ENCODE results near the gene UST.
A peak's percentile ranks its signal among the peaks of the same experiment; 100 is the strongest.
"Not testable (repeated sequence)": the region's sequence is repeated elsewhere in the genome, so short reads cannot be mapped to it uniquely, and the experiment has no call there.

Gene UST

GRCh38 chr6:148749674-148750073, 2.8 kb downstream of the UST start:
- Mint-ChIP-seq H3K27ac (no peak overlapping the region), H3K36me3 (no peaks in the 10 kb centered on the region), H3K4me1 (ENCODE audit: low read depth) (peaks cover 16% of the 10 kb centered on the region), H3K4me3 (no peak overlapping the region), H3K9me3 (ENCODE audit: low read depth) (no peaks in the 10 kb centered on the region), H3K27me3 (peaks cover 18% of the 10 kb centered on the region)

GRCh38 chr6:148750838-148751792, 4.3 kb downstream of the UST start:
- no peaks in the 10 kb centered on the region for H3K36me3 Mint-ChIP-seq
- H3K4me3 Mint-ChIP-seq = no peak overlapping the region
- peaks cover 13% of the 10 kb centered on the region for H3K4me1 Mint-ChIP-seq (ENCODE audit: low read depth)
- no peak overlapping the region for H3K27ac Mint-ChIP-seq
- H3K27me3 Mint-ChIP-seq = peaks cover 15% of the 10 kb centered on the region
- no peaks in the 10 kb centered on the region for H3K9me3 Mint-ChIP-seq (ENCODE audit: low read depth)

- no peak overlapping the region for H3K4me3 Mint-ChIP-seq
- no peak overlapping the region for H3K27ac Mint-ChIP-seq
- peaks cover 8% of the 10 kb centered on the region for H3K4me1 Mint-ChIP-seq (ENCODE audit: low read depth)
- no peaks in the 10 kb centered on the region for H3K36me3 Mint-ChIP-seq
- H3K27me3 Mint-ChIP-seq = peaks cover 12% of the 10 kb centered on the region
- no peaks in the 10 kb centered on the region for H3K9me3 Mint-ChIP-seq (ENCODE audit: low read depth)
Observed at GRCh38 chr6:148751793-148752170, 5.0 kb downstream of the UST start.

GRCh38 chr6:148755379-148755778, 8.5 kb downstream of the UST start:
- H3K4me1 Mint-ChIP-seq (ENCODE audit: low read depth) = peaks cover 19% of the 10 kb centered on the region
- H3K4me3 Mint-ChIP-seq; H3K27ac Mint-ChIP-seq; H3K27me3 Mint-ChIP-seq; H3K36me3 Mint-ChIP-seq; H3K9me3 Mint-ChIP-seq (ENCODE audit: low read depth): not testable (repeated sequence)

- Mint-ChIP-seq H3K27ac (peak overlapping the region; percentile 31), H3K9me3 (ENCODE audit: low read depth) (no peaks in the 10 kb centered on the region), H3K4me3 (no peak overlapping the region), H3K27me3 (peaks cover 3% of the 10 kb centered on the region), H3K36me3 (no peaks in the 10 kb centered on the region), H3K4me1 (ENCODE audit: low read depth) (peaks cover 44% of the 10 kb centered on the region)
Observed at GRCh38 chr6:148757944-148758480, 11.2 kb downstream of the UST start.

GRCh38 chr6:148758492-148758891, 11.7 kb downstream of the UST start:
- H3K9me3 Mint-ChIP-seq (ENCODE audit: low read depth) = no peaks in the 10 kb centered on the region
- H3K27me3 Mint-ChIP-seq = peaks cover 3% of the 10 kb centered on the region
- peaks cover 48% of the 10 kb centered on the region for H3K4me1 Mint-ChIP-seq (ENCODE audit: low read depth)
- H3K27ac Mint-ChIP-seq = peak overlapping the region; percentile 31
- H3K4me3 Mint-ChIP-seq = no peak overlapping the region
- no peaks in the 10 kb centered on the region for H3K36me3 Mint-ChIP-seq

GRCh38 chr6:148760258-148760534, 13.4 kb downstream of the UST start:
- Mint-ChIP-seq H3K4me3 (peak overlapping the region; percentile 85), H3K4me1 (ENCODE audit: low read depth) (peaks cover 48% of the 10 kb centered on the region), H3K27ac (peak overlapping the region; percentile 30), H3K9me3 (ENCODE audit: low read depth) (no peaks in the 10 kb centered on the region), H3K36me3 (no peaks in the 10 kb centered on the region), H3K27me3 (peaks cover 3% of the 10 kb centered on the region)

- Mint-ChIP-seq H3K27ac (peak overlapping the region; percentile 91), H3K9me3 (ENCODE audit: low read depth) (no peaks in the 10 kb centered on the region), H3K36me3 (no peaks in the 10 kb centered on the region), H3K4me1 (ENCODE audit: low read depth) (peaks cover 50% of the 10 kb centered on the region), H3K4me3 (peak overlapping the region; percentile 85), H3K27me3 (peaks cover 3% of the 10 kb centered on the region)
Observed at GRCh38 chr6:148760568-148761526, 14.0 kb downstream of the UST start.

GRCh38 chr6:148761527-148762011, 14.7 kb downstream of the UST start:
- Mint-ChIP-seq H3K4me3 (peak overlapping the region; percentile 85), H3K27me3 (peaks cover 3% of the 10 kb centered on the region), H3K4me1 (ENCODE audit: low read depth) (peaks cover 55% of the 10 kb centered on the region), H3K9me3 (ENCODE audit: low read depth) (no peaks in the 10 kb centered on the region), H3K27ac (peak overlapping the region; percentile 91), H3K36me3 (no peaks in the 10 kb centered on the region)

GRCh38 chr6:148762231-148762630, 15.4 kb downstream of the UST start:
- no peaks in the 10 kb centered on the region for H3K36me3 Mint-ChIP-seq
- H3K9me3 Mint-ChIP-seq (ENCODE audit: low read depth) = no peaks in the 10 kb centered on the region
- H3K4me3 Mint-ChIP-seq = peak overlapping the region; percentile 85
- H3K27me3 Mint-ChIP-seq = no peaks in the 10 kb centered on the region
- peaks cover 55% of the 10 kb centered on the region for H3K4me1 Mint-ChIP-seq (ENCODE audit: low read depth)
- H3K27ac Mint-ChIP-seq = no peak overlapping the region

GRCh38 chr6:148764259-148765020, 17.6 kb downstream of the UST start:
- not testable (repeated sequence) for H3K27me3 Mint-ChIP-seq; H3K36me3 Mint-ChIP-seq; H3K4me3 Mint-ChIP-seq; H3K9me3 Mint-ChIP-seq (ENCODE audit: low read depth); H3K27ac Mint-ChIP-seq
- peaks cover 43% of the 10 kb centered on the region for H3K4me1 Mint-ChIP-seq (ENCODE audit: low read depth)

- Mint-ChIP-seq H3K27ac (no peak overlapping the region), H3K4me3 (no peak overlapping the region), H3K27me3 (peaks cover 3% of the 10 kb centered on the region), H3K4me1 (ENCODE audit: low read depth) (peaks cover 41% of the 10 kb centered on the region), H3K36me3 (no peaks in the 10 kb centered on the region), H3K9me3 (ENCODE audit: low read depth) (no peaks in the 10 kb centered on the region)
Observed at GRCh38 chr6:148765898-148766808, 19.3 kb downstream of the UST start.

GRCh38 chr6:148768646-148769270, 21.9 kb downstream of the UST start:
- Mint-ChIP-seq H3K27me3 (peaks cover 3% of the 10 kb centered on the region), H3K36me3 (no peaks in the 10 kb centered on the region), H3K4me3 (no peak overlapping the region), H3K9me3 (ENCODE audit: low read depth) (no peaks in the 10 kb centered on the region), H3K4me1 (ENCODE audit: low read depth) (peaks cover 30% of the 10 kb centered on the region), H3K27ac (no peak overlapping the region)
